Astrocyte (in vitro differentiated cells and primary cell): ENCODE measurements around the gene SPPL2B. TPM values are rescaled to one million over a fixed set of nuclear protein-coding genes. Genes with fewer than 3 reads are reported as not detected.
"Not testable (repeated sequence)": the region's sequence is repeated elsewhere in the genome, so short reads cannot be mapped to it uniquely, and the experiment has no call there.

ENCODE experiments used
- DNase-seq: peaks from one replicate; pipeline ENCODE4 v3.0.0-alpha.2; 2010; ENCODE audit warnings: low read depth
- FAIRE-seq: peaks from 2 replicates; lab custom pipeline; 2011; peaks lifted over from hg19 to GRCh38; lab: Jason Lieb, UNC
- H2AFZ ChIP-seq: 2 replicates; pipeline ENCODE4 v1.6.0; 2012; ENCODE audit warnings: low read depth, low read length, inconsistent platforms
- H3K27ac ChIP-seq: 2 replicates; pipeline ENCODE4 v1.5.1; 2011; ENCODE audit warnings: low read depth, low read length, inconsistent platforms
- H3K27me3 ChIP-seq: 2 replicates; pipeline ENCODE4 v1.6.0; 2011; ENCODE audit warnings: low read length, inconsistent platforms; ENCODE audit not compliant: insufficient read depth
- H3K36me3 ChIP-seq: 2 replicates; pipeline ENCODE4 v1.5.1; 2011; ENCODE audit warnings: low read length, inconsistent platforms; ENCODE audit not compliant: insufficient read depth
- H3K4me1 ChIP-seq: 2 replicates; pipeline ENCODE4 v1.5.1; 2011; ENCODE audit warnings: low read length, inconsistent platforms; ENCODE audit not compliant: insufficient read depth
- H3K4me2 ChIP-seq: 2 replicates; pipeline ENCODE4 v1.6.0; 2012; ENCODE audit warnings: low read length, inconsistent platforms
- H3K4me3 ChIP-seq: 2 replicates; pipeline ENCODE4 v1.5.1; 2011; ENCODE audit warnings: low read depth, mild to moderate bottlenecking, low read length, inconsistent platforms; ENCODE audit not compliant: insufficient read depth
- H3K79me2 ChIP-seq: 2 replicates; pipeline ENCODE4 v1.6.0; 2012; ENCODE audit warnings: mild to moderate bottlenecking, low read length, inconsistent platforms; ENCODE audit not compliant: insufficient read depth
- H3K9ac ChIP-seq: 2 replicates; pipeline ENCODE4 v1.6.0; 2012; ENCODE audit warnings: mild to moderate bottlenecking, low read length, inconsistent platforms
- H3K9me3 ChIP-seq: 2 replicates; pipeline ENCODE4 v1.5.1; 2012; ENCODE audit warnings: low read depth, mild to moderate bottlenecking, low read length, inconsistent platforms; ENCODE audit not compliant: insufficient read depth
- H4K20me1 ChIP-seq: 2 replicates; pipeline ENCODE4 v1.6.0; 2012; ENCODE audit warnings: low read length, inconsistent platforms; ENCODE audit not compliant: insufficient read depth
- H3K27ac Mint-ChIP-seq: one replicate; pipeline ENCODE4 v1.8.0; 2021; ENCODE audit warnings: mild to moderate bottlenecking, mixed read lengths; ENCODE audit not compliant: unreplicated experiment
- H3K27me3 Mint-ChIP-seq: one replicate; pipeline ENCODE4 v1.8.0; 2021; ENCODE audit warnings: low read depth, mixed read lengths; ENCODE audit not compliant: unreplicated experiment
- H3K36me3 Mint-ChIP-seq: one replicate; pipeline ENCODE4 v1.8.0; 2021; ENCODE audit warnings: low read depth, mixed read lengths; ENCODE audit not compliant: unreplicated experiment
- H3K4me1 Mint-ChIP-seq: one replicate; pipeline ENCODE4 v1.8.0; 2021; ENCODE audit warnings: low read depth, mixed read lengths; ENCODE audit not compliant: unreplicated experiment
- H3K4me3 Mint-ChIP-seq: one replicate; pipeline ENCODE4 v1.8.0; 2021; ENCODE audit warnings: mild to moderate bottlenecking, moderate library complexity, mixed read lengths; ENCODE audit not compliant: unreplicated experiment
- H3K9me3 Mint-ChIP-seq: one replicate; pipeline ENCODE4 v1.8.0; 2021; ENCODE audit warnings: mild to moderate bottlenecking, mixed read lengths; ENCODE audit not compliant: unreplicated experiment
- EZH2 ChIP-seq: IDR thresholded peaks from 2 replicates; pipeline ENCODE4 v1.6.1; 2012; ENCODE audit warnings: mild to moderate bottlenecking, low read length, inconsistent platforms; ENCODE audit not compliant: insufficient read depth
- total RNA-seq: library from RNA; stranded (reverse); gene quantifications from 2 replicates; pipeline ENCODE4 v1.2.1, GENCODE V29; 2021
- TF ChIP-seq, protein P1 (sequence below): IDR thresholded peaks from 2 replicates; pipeline ENCODE4 v1.5.1; 2011; ENCODE audit warnings: low read depth, mild to moderate bottlenecking, inconsistent platforms, low read length, moderate library complexity; ENCODE audit not compliant: insufficient read depth

The SPPL2B gene
- total RNA-seq, 1 donor from 2014 or later = 55.4 TPM

DNA sequence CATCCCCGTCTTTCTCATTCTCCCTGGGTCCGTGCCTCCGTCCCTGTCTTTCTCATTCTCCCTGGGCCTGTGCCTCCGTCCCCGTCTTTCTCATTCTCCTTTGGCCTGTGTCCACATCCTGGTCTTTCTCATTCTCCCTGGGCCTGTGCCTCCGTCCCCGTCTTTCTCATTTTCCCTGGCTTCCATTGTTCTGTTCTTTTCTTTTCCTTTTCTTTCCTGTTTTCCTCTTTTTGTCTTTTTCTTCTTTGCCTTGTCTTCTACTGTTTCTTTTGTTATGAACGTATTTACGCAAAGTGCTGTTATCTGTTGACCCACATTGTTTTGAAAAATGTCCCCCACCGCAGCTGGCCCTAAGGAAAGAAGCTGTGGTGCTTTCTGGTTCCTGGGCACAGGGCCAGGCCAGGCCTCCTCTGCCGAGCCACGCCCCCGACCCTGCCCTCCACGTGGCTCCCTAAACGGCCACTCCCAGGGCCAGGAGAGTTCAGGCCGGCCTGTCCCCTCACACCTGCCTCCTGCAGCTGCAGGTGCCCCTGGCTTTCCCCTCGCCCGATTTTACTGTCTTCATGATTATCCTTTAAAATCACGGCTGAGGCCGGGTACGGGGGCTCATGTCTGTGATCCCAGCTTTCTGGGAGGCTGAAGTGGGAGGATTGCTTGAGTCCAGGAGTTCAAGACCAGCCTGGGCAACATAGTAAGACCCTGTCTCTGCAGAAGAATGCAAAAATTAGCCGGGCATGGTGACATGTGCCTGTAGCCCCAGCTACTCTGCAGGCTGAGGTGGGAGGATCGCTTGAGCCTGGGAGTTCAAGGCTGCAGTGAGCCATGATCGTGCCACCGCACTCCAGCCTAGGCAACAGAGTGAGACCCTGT, 17.5 kb downstream of the SPPL2B start:
- Histone ChIP-seq H3K27ac (no peak overlapping the region), H3K4me1 (no peaks in the 10 kb centered on the region), H3K79me2 (no peaks in the 10 kb centered on the region), H3K36me3 (peaks cover 7% of the 10 kb centered on the region), H3K4me2 (no peak overlapping the region), H3K4me3 (no peak overlapping the region), H4K20me1 (peaks cover 4% of the 10 kb centered on the region), H2AFZ (no peak overlapping the region), H3K9ac (no peak overlapping the region), H3K9me3 (no peaks in the 10 kb centered on the region), H3K27me3 (no peaks in the 10 kb centered on the region)
- no peak overlapping the region for H3K27ac Mint-ChIP-seq
- H3K36me3 Mint-ChIP-seq = no peaks in the 10 kb centered on the region
- TF ChIP-seq, protein P1, sequence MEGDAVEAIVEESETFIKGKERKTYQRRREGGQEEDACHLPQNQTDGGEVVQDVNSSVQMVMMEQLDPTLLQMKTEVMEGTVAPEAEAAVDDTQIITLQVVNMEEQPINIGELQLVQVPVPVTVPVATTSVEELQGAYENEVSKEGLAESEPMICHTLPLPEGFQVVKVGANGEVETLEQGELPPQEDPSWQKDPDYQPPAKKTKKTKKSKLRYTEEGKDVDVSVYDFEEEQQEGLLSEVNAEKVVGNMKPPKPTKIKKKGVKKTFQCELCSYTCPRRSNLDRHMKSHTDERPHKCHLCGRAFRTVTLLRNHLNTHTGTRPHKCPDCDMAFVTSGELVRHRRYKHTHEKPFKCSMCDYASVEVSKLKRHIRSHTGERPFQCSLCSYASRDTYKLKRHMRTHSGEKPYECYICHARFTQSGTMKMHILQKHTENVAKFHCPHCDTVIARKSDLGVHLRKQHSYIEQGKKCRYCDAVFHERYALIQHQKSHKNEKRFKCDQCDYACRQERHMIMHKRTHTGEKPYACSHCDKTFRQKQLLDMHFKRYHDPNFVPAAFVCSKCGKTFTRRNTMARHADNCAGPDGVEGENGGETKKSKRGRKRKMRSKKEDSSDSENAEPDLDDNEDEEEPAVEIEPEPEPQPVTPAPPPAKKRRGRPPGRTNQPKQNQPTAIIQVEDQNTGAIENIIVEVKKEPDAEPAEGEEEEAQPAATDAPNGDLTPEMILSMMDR = no peak
- TF ChIP-seq EZH2 = no peak
- H3K4me3 Mint-ChIP-seq = no peak overlapping the region
- H3K9me3 Mint-ChIP-seq = no peaks in the 10 kb centered on the region
- H3K27me3 Mint-ChIP-seq = no peaks in the 10 kb centered on the region
- H3K4me1 Mint-ChIP-seq = no peaks in the 10 kb centered on the region
- FAIRE-seq (no peak), DNase-seq (no peak)

DNA sequence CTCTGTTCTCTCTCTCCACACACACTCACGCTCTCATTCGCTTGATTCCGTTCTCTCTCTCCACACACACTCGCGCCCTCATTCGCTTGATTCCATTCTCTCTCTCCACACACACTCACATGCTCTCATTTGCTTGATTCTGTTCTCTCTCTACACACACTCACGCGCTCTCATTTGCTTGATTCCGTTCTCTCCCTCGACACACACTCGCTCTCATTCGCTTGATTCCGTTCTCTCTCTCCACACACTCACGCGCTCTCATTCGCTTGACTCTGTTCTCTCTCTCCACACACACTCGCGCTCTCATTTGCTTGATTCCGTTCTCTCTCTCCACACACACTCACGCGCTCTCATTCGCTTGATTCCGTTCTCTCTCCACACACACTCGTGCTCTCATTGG, 21.3 kb downstream of the SPPL2B start:
- not testable (repeated sequence) for H3K27me3 Mint-ChIP-seq, H3K4me3 Mint-ChIP-seq, H3K9ac ChIP-seq

DNA sequence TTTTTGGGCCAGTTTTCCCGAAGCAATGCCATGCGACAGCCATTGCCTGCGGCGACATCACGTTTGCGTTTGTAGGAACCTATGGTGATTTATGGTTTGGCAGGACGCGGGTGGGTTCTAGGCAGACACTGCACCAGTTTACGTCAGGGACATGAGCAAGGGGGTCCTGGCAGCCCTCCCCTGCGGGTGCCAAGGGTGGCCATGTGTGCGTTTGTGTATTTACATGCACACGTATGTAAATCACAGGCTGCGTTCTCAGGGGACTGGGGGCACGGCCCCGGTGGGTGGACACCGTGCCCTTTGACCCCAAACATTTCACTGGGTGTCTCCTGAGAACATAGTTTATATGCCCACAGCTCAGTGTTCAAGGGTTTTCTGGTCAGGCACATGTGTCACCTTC, 22.2 kb downstream of the SPPL2B start:
- H3K4me1 Mint-ChIP-seq = no peaks in the 10 kb centered on the region
- Histone ChIP-seq H3K79me2 (no peaks in the 10 kb centered on the region), H3K9me3 (no peaks in the 10 kb centered on the region), H3K27ac (no peak overlapping the region), H3K36me3 (peaks cover 7% of the 10 kb centered on the region), H3K4me3 (no peak overlapping the region), H3K4me2 (no peak overlapping the region), H3K9ac (no peak overlapping the region), H3K27me3 (no peaks in the 10 kb centered on the region), H2AFZ (no peak overlapping the region), H3K4me1 (no peaks in the 10 kb centered on the region), H4K20me1 (peaks cover 4% of the 10 kb centered on the region)
- H3K27me3 Mint-ChIP-seq = no peaks in the 10 kb centered on the region
- H3K36me3 Mint-ChIP-seq = no peaks in the 10 kb centered on the region
- no peak for DNase-seq
- no peak overlapping the region for H3K27ac Mint-ChIP-seq
- no peak overlapping the region for H3K4me3 Mint-ChIP-seq
- no peak for TF ChIP-seq EZH2
- H3K9me3 Mint-ChIP-seq = no peaks in the 10 kb centered on the region
- FAIRE-seq = no peak

More for the DNA sequence above, 21.3 kb downstream of the SPPL2B start:
- not testable (repeated sequence) for DNase-seq, H2AFZ ChIP-seq, H4K20me1 ChIP-seq, H3K9me3 Mint-ChIP-seq, H3K27me3 ChIP-seq, H3K4me2 ChIP-seq, H3K9me3 ChIP-seq, H3K4me1 ChIP-seq, H3K27ac Mint-ChIP-seq, H3K4me1 Mint-ChIP-seq, H3K27ac ChIP-seq, H3K36me3 Mint-ChIP-seq, H3K4me3 ChIP-seq, H3K79me2 ChIP-seq, H3K36me3 ChIP-seq, FAIRE-seq
